ENCODE data around the gene PFKFB1. TPM values are rescaled to one million over a fixed set of nuclear protein-coding genes. Genes with fewer than 3 reads are reported as not detected.

PFKFB1 gene
- total RNA-seq, 4 donors from 2014 or later: 0.15 TPM; not detected in 3

DNA sequence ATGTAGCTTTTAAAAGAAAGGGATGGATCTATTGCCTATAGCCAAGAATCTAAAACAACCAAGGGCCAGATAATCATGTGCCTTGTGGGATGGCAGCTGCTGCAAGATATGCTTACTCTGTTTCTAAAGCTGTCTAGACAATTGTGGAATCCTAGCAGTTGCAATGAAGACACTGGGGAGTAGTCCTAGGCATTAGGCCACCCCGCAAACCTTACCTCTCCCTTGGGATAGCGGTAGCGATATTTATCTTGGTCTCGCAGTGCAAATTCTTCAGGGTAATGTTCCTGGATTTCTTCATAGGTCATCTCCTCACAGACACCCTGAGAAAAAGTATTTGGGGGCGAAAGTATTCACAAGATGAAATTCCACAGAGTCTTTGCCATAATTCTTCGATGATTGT, 48.8 kb downstream of the PFKFB1 start:
- no peak for ATAC-seq
- 79 to 88% methylated on average over 5 to 6 of the region's 6 CpGs for WGBS, 2 donors (ENCODE audit: low coverage in 1 of 2)

DNA sequence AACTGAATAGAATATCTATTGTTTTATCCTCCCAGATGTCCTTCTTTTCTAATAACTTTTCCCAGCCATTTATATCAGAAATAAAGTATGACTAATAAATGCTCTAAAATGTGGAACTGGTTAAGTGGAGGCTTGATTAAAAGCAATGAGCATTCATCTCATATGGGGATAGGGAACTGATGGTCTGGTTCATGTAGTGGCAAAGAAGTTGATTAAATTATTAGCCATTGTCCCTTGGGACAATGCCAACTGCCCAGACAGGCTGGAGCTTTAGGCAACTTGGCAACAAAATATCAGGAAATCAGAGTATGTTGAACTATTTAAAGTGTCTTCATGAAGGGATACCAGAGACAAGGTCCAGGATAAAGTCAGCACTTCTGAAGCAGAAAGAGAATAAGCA, 49.2 kb downstream of the PFKFB1 start:
- H3K4me3 ChIP-seq: no peak overlapping the region
- H3K9me3 ChIP-seq: no peaks in the 10 kb centered on the region
- H3K36me3 ChIP-seq: no peaks in the 10 kb centered on the region
- no peak overlapping the region for H3K27ac ChIP-seq
- no peaks in the 10 kb centered on the region for H3K27me3 ChIP-seq
- no peaks in the 10 kb centered on the region for H3K4me1 ChIP-seq
- TF ChIP-seq POLR2AphosphoS5 (IDR thresholded peaks at IDR 0.05) (no peak), POLR2A (IDR thresholded peaks at IDR 0.05) (no peak), EP300 (IDR thresholded peaks at IDR 0.05) (no peak)
- TF ChIP-seq, protein P1, sequence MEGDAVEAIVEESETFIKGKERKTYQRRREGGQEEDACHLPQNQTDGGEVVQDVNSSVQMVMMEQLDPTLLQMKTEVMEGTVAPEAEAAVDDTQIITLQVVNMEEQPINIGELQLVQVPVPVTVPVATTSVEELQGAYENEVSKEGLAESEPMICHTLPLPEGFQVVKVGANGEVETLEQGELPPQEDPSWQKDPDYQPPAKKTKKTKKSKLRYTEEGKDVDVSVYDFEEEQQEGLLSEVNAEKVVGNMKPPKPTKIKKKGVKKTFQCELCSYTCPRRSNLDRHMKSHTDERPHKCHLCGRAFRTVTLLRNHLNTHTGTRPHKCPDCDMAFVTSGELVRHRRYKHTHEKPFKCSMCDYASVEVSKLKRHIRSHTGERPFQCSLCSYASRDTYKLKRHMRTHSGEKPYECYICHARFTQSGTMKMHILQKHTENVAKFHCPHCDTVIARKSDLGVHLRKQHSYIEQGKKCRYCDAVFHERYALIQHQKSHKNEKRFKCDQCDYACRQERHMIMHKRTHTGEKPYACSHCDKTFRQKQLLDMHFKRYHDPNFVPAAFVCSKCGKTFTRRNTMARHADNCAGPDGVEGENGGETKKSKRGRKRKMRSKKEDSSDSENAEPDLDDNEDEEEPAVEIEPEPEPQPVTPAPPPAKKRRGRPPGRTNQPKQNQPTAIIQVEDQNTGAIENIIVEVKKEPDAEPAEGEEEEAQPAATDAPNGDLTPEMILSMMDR (IDR thresholded peaks at IDR 0.05): no peak
- ATAC-seq: no peak

More for the DNA sequence above, 48.8 kb downstream of the PFKFB1 start:
- Histone ChIP-seq H3K36me3 (no peaks in the 10 kb centered on the region), H3K27ac (no peak overlapping the region), H3K4me1 (no peaks in the 10 kb centered on the region), H3K9me3 (no peaks in the 10 kb centered on the region), H3K27me3 (no peaks in the 10 kb centered on the region), H3K4me3 (no peak overlapping the region)
- TF ChIP-seq EP300 (IDR thresholded peaks at IDR 0.05) (no peak), POLR2A (IDR thresholded peaks at IDR 0.05) (no peak), POLR2AphosphoS5 (IDR thresholded peaks at IDR 0.05) (no peak)
- TF ChIP-seq, protein P1 (IDR thresholded peaks at IDR 0.05): no peak

DNA sequence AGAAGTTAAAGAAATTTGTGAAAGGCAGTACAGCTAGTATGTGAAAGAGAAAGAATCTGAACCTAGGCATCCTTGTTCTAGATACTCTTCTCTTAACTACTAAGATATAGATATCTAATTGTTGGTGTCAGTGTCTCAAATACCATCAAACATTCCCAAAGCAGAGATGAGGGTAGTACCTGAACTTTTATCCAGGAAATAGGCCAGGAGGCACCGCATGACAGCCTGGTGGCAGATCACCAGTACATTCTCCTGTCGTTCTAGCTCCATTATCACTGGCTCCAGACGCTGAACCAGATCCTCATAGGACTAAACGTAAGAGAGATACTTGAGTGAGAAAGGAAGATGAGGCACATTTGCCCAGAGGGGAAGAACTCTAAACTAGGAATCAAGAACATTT, 56.6 kb downstream of the PFKFB1 start:
- Histone ChIP-seq H3K27ac (no peak overlapping the region), H3K27me3 (no peaks in the 10 kb centered on the region), H3K9me3 (no peaks in the 10 kb centered on the region), H3K36me3 (no peaks in the 10 kb centered on the region), H3K4me1 (no peaks in the 10 kb centered on the region), H3K4me3 (no peak overlapping the region)
- WGBS, 2 donors (ENCODE audit: low coverage in 1 of 2): 67% methylated on average over 3 of the region's 4 CpGs; no CpG with 5 or more reads in 1 of the 2 donors
- no peak for ATAC-seq
- no peak for TF ChIP-seq POLR2A (IDR thresholded peaks at IDR 0.05)
- no peak for TF ChIP-seq EP300 (IDR thresholded peaks at IDR 0.05)
- TF ChIP-seq, protein P1 (IDR thresholded peaks at IDR 0.05): no peak
- no peak for TF ChIP-seq POLR2AphosphoS5 (IDR thresholded peaks at IDR 0.05)

DNA sequence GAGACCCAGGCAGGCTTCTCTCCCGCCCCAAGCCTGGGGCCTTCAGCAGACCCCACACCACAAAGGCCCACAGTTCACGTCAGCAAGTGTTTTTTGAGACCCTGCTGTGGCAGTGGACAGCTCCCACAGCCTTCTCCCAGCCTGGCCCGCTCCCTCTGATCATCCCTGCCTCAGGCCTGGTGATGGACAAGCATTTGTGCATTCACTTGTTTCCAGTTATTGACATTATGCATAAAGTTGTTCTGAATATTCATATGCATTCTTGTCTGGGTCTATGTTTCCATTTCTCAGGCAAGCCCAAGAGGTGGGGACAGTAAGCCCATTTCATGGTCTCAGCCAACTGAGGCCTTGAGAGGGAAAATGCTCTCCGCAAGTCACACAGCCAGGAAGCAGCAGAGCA, 58.7 kb downstream of the PFKFB1 start:
- no peaks in the 10 kb centered on the region for H3K4me1 ChIP-seq
- no peaks in the 10 kb centered on the region for H3K27me3 ChIP-seq
- TF ChIP-seq, protein P1 (IDR thresholded peaks at IDR 0.05): no peak
- TF ChIP-seq POLR2A (IDR thresholded peaks at IDR 0.05): no peak
- peaks cover 0 to 10% of the 10 kb centered on the region in 2 donors for H3K36me3 ChIP-seq
- no peak overlapping the region for H3K4me3 ChIP-seq
- H3K9me3 ChIP-seq: no peaks in the 10 kb centered on the region
- no peak overlapping the region for H3K27ac ChIP-seq
- ATAC-seq: no peak
- WGBS, 2 donors (ENCODE audit: low coverage in 1 of 2): 81 to 100% methylated on average over 1 to 4 of the region's 4 CpGs

GRCh38 chrX:54934890-54935289, 59.1 kb downstream of the PFKFB1 start:
- TF ChIP-seq, protein P1 (IDR thresholded peaks at IDR 0.05): no peak
- no peak for TF ChIP-seq POLR2AphosphoS5 (IDR thresholded peaks at IDR 0.05)
- no peak for TF ChIP-seq POLR2A (IDR thresholded peaks at IDR 0.05)
- no peak for TF ChIP-seq EP300 (IDR thresholded peaks at IDR 0.05)
- H3K4me3 ChIP-seq: no peak overlapping the region
- peaks cover 0 to 14% of the 10 kb centered on the region in 2 donors for H3K36me3 ChIP-seq
- no peaks in the 10 kb centered on the region for H3K9me3 ChIP-seq
- no peak for ATAC-seq
- no peaks in the 10 kb centered on the region for H3K27me3 ChIP-seq
- H3K27ac ChIP-seq: no peak overlapping the region
- WGBS, 2 donors (ENCODE audit: low coverage in 1 of 2): 100% methylated on average over 1 of the region's 3 CpGs; no CpG with 5 or more reads in 1 of the 2 donors
- no peaks in the 10 kb centered on the region for H3K4me1 ChIP-seq

All from gastroesophageal sphincter (tissue), 4 donors.